ENCODE data around the gene ZMPSTE24.
A peak's percentile ranks its signal among the peaks of the same experiment; 100 is the strongest.
"Not testable (repeated sequence)": the region's sequence is repeated elsewhere in the genome, so short reads cannot be mapped to it uniquely, and the experiment has no call there.

ZMPSTE24 gene

DNA sequence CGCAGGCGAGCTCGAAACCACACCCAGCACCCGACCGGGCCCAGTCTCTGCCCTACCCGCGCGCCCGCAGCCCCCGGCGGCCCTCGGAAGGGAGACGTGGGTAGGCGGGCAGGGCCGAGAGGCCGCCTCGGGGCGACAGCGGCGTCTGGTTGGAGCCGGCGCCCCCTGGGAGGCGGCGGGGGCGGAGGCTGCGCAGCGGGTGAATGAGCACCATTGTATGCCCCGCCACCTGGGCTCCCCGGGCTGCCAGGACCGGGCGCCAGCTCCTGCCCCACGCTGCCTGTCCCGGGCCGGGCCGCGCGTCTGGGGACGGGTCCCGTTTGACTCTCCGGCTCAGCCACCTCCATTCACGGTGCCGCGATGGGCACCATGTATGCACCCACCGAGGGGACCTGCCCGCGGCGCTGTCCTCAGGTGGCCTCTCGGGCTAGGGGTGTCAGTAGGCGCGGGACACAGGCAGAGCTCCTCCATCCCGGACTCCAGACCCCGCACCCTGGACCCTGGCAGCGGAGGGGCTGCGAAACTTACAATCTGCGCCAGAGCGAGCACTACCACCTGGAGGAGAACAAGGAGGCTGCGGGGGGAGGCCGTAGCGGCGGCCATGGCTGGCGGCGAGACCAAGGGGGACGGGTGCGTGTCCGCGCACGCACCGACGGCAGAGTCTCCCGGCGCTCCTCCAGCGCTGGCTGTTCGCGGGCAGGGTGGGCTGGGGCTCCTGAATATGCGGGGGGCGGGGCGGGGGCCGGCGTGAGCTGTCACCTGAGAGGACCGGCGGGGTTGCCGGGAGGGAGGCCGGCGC is 58.8 kb downstream of the ZMPSTE24 start, which contains the start of gene COL9A2:
TSS of gene COL9A2 (minus strand) at position 692 of the 799 bp plus-strand sequence. CDS start at position 603, 89 bp downstream.
- DNase-seq (ENCODE audit: low read depth in 2 of 3, low spot score in 2 of 3) = peak in 2 of 3 experiments; percentile 25 to 32

DNA sequence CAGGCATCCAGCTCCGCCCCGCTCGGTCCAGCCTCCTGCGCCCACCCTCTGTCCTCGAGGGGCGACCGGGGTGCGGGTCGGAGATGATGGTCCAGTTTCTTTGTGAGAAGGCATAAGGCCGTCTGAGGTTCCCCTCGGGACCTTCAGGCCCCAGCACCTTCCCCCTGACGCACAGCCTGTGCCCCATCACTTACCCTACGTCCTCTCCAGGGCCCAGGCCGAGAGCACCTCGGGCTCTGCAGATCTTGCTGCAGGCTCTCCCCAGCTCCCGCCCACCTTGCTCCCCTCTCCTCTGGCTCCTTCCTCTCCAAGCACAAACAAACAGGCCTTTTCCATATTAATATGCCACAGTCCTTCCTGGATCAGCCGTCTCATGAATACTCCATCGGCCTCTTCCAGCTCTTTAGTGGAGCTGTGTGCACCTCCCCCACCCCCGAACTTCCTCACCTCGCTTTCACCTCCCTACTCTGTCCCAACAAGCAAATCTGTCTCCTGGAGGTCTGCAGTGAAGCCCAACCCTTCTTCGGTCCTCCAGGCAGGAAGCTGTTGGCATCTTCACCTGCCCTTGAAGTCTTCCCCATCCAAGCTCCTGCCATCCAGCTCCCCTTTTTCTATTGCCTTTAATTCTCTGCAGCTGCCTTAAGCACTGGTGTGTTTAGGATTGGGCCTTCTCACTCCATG is 59.5 kb downstream of the ZMPSTE24 start:
- DNase-seq (ENCODE audit: low read depth in 2 of 3, low spot score in 2 of 3) = no peak

GRCh38 chr1:40318476-40318875 is 60.4 kb downstream of the ZMPSTE24 start:
- DNase-seq (ENCODE audit: low read depth in 2 of 3, low spot score in 2 of 3) = no peak

GRCh38 chr1:40318970-40319621 is 61.1 kb downstream of the ZMPSTE24 start:
- DNase-seq (ENCODE audit: low read depth in 2 of 3, low spot score in 2 of 3) = no peak

DNA sequence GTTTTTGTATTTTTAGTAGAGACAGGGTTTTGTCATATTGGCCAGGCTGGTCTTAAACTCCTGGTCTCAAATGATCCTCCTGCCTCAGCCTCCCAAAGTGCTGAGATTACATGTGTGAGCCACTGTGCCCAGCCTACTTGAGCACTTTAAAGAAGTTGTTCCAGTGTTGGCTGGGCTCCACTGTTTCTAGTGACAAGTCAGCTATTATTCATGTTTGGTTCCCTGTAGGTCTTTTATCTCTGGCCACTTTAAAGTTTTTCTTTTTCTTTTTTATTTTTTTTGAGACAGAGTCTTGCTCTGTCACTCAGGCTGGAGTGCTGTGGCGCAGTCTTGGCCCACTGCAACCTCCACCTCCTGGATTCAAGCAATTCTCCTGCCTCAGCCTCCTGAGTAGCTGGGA is 73.4 kb downstream of the ZMPSTE24 start:
- DNase-seq (ENCODE audit: low read depth in 2 of 3, low spot score in 2 of 3) = not testable (repeated sequence)

DNA sequence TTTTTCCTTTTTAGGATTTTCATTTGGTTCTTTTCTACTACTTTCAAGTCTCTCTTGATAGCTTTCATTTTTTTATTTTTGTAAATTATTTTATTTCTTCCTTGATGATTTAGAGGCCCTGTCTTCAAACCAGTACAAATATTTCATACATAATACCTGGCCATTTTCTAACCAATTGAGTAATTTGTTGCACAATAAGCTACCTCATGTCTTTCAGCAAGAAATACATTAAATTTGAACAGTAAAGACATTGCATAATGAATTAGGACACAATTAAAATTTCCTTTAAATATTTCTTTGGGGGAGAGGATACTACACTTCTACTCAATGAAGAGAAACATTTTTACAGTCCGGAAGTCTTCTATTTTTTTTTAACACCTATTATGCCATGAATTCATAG is 74.7 kb downstream of the ZMPSTE24 start:
- no peak for DNase-seq (ENCODE audit: low read depth in 2 of 3, low spot score in 2 of 3)

DNA sequence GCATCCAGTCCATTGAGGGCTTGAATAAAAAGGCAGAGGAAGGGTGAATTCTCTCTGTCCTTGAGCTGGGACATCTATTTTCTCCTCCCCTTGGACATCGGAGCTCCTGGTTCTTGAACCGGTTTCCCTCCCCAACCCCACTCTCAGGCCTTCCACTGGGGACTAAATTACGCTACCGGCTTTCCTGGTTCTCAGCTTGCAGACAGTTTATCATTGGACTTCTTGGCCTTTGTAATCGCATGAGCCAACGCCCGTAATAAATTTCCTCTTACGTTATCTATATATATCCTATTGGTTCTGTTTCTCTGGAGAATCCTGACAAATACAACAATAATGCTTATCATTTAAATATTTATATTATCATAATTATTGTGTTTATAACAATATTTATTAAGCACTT is 79.4 kb downstream of the ZMPSTE24 start:
- no peak for DNase-seq (ENCODE audit: low read depth in 2 of 3, low spot score in 2 of 3)

DNA sequence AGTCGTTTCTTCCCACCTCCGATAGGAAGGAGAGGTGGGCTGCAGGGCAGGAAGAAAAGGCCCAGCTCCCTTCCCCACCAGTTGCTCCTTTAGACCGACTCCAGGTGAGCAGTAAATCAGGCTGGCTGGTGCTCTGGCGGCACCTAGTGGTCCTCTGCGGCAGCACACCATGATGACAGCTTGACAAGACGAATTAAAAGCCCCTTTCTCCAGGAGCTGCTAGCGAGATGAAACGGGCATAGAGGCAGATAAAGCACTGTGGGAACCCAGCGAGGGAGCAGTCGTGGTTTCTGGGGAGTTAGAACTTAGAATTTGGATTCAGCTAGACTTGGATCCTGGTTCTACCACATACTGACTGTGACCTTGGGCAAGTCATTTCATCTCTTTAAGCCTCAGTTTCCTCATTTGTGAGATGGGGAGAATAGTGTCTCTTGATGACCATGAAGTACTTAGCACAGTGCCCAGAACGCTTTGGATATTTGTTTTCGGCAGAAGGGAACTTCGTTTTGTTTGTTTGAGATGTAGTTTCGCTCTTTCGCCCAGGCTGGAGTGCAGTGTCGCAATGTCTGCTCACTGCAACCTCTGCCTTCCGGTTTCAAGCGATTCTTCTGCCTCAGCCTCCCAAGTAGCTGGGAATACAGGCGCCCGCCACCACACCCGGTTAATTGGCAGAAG is 80.8 kb downstream of the ZMPSTE24 start:
- peak; percentile 73 to 92 (median 86) for DNase-seq (ENCODE audit: low read depth in 2 of 3, low spot score in 2 of 3)

DNA sequence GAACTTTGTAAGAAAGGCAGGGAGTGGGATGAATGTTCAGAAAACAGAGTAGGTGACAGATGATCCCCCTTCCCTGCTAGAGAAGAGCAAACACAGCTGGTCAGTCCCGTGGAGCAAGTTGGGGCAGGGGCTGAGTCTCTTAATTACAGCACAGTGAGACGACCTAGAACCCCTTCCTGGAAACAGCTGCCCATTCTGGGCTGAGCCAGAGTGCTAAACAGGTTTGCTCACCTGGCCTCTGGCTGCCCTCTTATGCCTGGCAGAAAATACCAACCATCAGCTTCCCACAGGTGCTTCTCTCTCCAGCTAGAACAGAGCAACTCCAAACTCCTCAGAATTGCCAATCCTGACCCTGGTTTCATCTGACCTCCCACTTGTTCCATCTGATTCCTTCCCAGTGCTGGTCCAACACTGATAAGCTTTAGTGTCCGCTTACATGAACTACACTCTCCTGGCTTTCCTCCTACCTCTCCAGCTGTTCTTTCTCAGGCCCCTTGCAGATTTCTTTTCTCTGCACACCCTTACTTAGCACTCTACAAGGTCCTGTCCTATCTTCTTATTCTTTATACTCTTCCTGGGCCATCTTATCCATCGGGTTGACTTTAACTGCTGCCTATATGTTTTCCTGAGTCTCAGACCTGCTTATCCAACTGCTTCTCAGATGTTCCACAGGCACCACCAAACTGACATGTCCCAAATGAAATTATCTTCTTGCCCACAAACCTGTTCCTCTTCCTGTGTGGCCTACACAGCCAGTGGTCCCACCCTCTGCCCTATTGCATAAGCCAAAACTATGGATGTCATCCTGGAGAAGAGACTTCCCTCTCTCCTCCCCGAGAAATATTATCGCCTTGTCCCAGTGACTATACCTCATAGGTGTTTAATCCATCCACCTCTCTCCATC is 81.6 kb downstream of the ZMPSTE24 start:
- no peak for DNase-seq (ENCODE audit: low read depth in 2 of 3, low spot score in 2 of 3)

DNA sequence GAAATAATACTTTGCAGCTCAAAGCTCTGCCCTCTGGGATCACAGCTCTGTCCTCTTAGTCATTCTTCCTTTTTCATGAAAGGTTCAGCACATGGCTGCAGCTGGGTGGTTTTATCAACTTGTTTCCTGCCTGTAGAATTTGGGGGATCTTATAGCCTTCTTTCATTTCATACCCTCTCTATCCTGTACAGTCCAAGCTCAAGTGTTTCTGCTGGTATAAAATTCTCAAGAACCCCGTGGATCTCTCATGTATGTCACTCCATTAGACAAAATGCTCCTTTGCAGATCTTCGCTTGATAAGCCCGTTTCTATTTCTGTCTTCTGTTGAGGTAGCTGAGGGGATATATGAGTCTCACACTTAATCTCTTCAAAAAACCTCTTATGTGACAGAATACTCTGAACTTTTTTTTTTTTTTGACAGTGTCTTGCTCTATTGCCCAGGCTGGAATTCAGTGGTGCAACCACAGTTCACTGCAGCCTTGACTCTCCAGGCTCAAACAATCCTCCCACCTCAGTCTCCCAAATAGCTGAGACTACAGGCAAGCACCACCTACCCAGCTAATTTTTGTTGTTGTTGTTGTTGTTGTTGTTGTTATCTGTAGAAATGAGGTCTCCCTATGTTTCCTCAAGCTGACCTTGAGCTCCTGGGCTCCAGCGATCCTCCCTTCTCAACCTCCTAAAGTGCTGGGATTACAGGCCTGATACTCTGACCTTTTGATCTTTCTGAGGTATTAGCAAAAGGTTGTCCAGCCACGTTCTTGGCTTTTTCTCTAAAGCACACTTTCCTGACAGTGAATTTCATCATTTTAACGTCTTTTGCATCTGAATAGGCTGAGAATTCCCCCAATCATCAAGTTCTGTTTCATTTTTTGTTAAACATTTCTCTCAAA is 83.7 kb downstream of the ZMPSTE24 start:
- no peak for DNase-seq (ENCODE audit: low read depth in 2 of 3, low spot score in 2 of 3)

DNA sequence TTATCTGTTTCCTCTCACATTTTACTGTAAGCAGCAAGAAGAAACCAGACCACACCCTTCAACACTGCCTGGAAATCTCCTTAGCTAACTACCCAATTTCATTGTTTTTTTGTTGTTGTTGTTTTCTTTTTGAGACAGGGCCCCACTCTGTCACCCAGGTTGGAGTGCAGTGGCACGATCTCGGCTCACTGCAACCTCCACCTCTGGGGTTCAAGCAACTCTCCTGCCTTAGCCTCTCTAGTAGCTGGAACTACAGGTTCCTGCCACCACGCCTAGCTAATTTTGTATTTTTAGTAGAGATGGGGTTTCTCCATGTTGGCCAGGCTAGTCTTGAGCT is 84.3 kb downstream of the ZMPSTE24 start:
- not testable (repeated sequence) for DNase-seq (ENCODE audit: low read depth in 2 of 3, low spot score in 2 of 3)
